Esophagus muscularis mucosa (tissue), 4 donors: ENCODE measurements around the gene ZNF438. TPM values are rescaled to one million over a fixed set of nuclear protein-coding genes. Genes with fewer than 3 reads are reported as not detected.
"Not testable (repeated sequence)": the region's sequence is repeated elsewhere in the genome, so short reads cannot be mapped to it uniquely, and the experiment has no call there.

ENCODE experiments used
- DNase-seq: peaks from one replicate; pipeline ENCODE4 v3.0.0-alpha.2; 2017; ENCODE audit errors: extremely low spot score
- H3K27ac ChIP-seq, 4 donors: fragments of 200-600 bp; sonication (generic); replicated peaks in 1 of 4; 1 replicate in 3 of 4; 2 replicates in 1 of 4; pipeline ENCODE4 v1.5.1; 2016 to 2019; ENCODE audit warnings: mild to moderate bottlenecking in 1 of 4
- H3K27me3 ChIP-seq, 4 donors: fragments of 200-600 bp; sonication (generic); one replicate each; pipeline versions ENCODE4 v1.5.1 to v1.6.0; 2016 to 2019
- H3K36me3 ChIP-seq, 4 donors: fragments of 200-600 bp; sonication (generic); one replicate each; pipeline ENCODE4 v1.5.1; 2016 to 2019
- H3K4me1 ChIP-seq, 4 donors: fragments of 200-600 bp; sonication (generic); one replicate each; pipeline ENCODE4 v1.5.1; 2016 to 2019
- H3K4me3 ChIP-seq, 4 donors: fragments of 200-600 bp; sonication (generic); 1 replicate in 2 of 4; 2 replicates in 2 of 4; pipeline ENCODE4 v1.5.1; 2016 to 2019; ENCODE audit warnings: mild to moderate bottlenecking in 4 of 4, moderate library complexity in 1 of 4
- H3K9me3 ChIP-seq, 4 donors: fragments of 200-600 bp; sonication (generic); 1 replicate in 3 of 4; 2 replicates in 1 of 4; pipeline ENCODE4 v1.5.1; 2016 to 2019
- CTCF ChIP-seq, 3 experiments: fragments of 200-600 bp in 2 of 3; fragments of 450-650 bp in 1 of 3; sonication (generic) in 2 of 3; IDR thresholded peaks; one replicate each; pipeline ENCODE4 v1.5.1; 2017 to 2019; ENCODE audit warnings: antibody characterized with exemption in 3 of 3, mild to moderate bottlenecking in 2 of 3, moderate library complexity in 1 of 3
- EP300 ChIP-seq: sonication (generic); formaldehyde crosslinking; IDR thresholded peaks from one replicate; pipeline ENCODE4 v1.6.1; 2017; ENCODE audit warnings: antibody characterized with exemption
- POLR2A ChIP-seq: fragments of 450-650 bp; IDR thresholded peaks from one replicate; pipeline ENCODE4 v1.6.1; 2017; ENCODE audit warnings: antibody characterized with exemption, moderate library complexity, mild to moderate bottlenecking, low read depth
- POLR2AphosphoS5 ChIP-seq, 2 donors: sonication (generic); formaldehyde crosslinking; IDR thresholded peaks; one replicate each; pipeline ENCODE4 v1.6.1; 2017; ENCODE audit warnings: antibody characterized with exemption in 2 of 2
- WGBS: methylation state at CpG from one replicate; pipeline ENCODE4 v1.1.5; 2018; 5-methylcytosine and 5-hydroxymethylcytosine counted together
- intact Hi-C: fragments of 100-400 bp; cut with DNase I; formaldehyde crosslinking; loops from one replicate; pipeline ENCODE4 v1.15.1; 2023
- total RNA-seq, 4 donors: library from RNA; depleted of rRNA; stranded (reverse); fragments of >200 nt; gene quantifications; one replicate each; pipeline versions ENCODE4 v1.1.0 to v1.2.1, GENCODE V29; 2016

ZNF438 gene
- total RNA-seq, 4 donors from 2014 or later = 11.0 to 11.6 (median 11.3) TPM

GRCh38 chr10:30984563-30985328 lies 46.9 kb downstream of the ZNF438 start:
- no peak for TF ChIP-seq CTCF (IDR thresholded peaks at IDR 0.05)
- no peak for TF ChIP-seq POLR2A
- TF ChIP-seq POLR2AphosphoS5 (IDR thresholded peaks at IDR 0.05) = no peak
- no peak for TF ChIP-seq EP300
- no peaks in the 10 kb centered on the region for H3K27me3 ChIP-seq
- H3K4me3 ChIP-seq = no peak overlapping the region
- H3K27ac ChIP-seq = no peak overlapping the region
- no peaks in the 10 kb centered on the region for H3K36me3 ChIP-seq
- peaks cover 20 to 56% (median 33%) of the 10 kb centered on the region in 4 donors for H3K4me1 ChIP-seq
- DNase-seq = no peak
- intact Hi-C loops = loop anchor here (5.0 kb wide), 1 partner anchor 48 kb away; the partner anchor contains the start of gene ZNF438
- H3K9me3 ChIP-seq = no peaks in the 10 kb centered on the region
- WGBS = 86% methylated on average over 4 of the region's 4 CpGs

DNA sequence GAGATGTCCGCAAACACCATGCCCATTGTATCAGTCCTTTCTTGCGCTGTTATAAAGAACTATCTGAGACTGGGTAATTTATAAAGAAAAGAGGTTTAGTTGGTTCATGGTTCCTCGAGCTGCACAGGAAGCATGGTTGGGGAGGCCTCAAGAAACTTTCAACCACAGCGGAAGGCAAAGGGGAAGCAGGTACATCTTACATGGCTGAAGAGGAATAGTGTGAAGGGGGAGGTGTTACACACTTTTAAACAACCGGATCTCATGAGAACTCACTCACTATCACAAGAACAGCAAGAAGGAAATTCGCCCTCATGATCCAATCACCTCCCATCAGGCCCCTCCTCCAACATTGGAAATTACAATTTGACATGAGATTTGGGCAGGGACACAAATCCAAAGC lies 48.5 kb downstream of the ZNF438 start:
- intact Hi-C loops = loop anchor here (5.0 kb wide), 1 partner anchor 49 kb away; the partner anchor contains the start of gene ZNF438
- 93% methylated on average over 6 of the region's 6 CpGs for WGBS
- H3K9me3 ChIP-seq = not testable (repeated sequence)

GRCh38 chr10:30980951-30981616 lies 50.6 kb downstream of the ZNF438 start:
- no peaks in the 10 kb centered on the region for H3K27me3 ChIP-seq
- TF ChIP-seq EP300 (no peak), POLR2AphosphoS5 (IDR thresholded peaks at IDR 0.05) (peak; percentile 76 to 80)
- H3K4me3 ChIP-seq = no peak overlapping the region
- DNase-seq = no peak
- peaks cover 16 to 30% (median 27%) of the 10 kb centered on the region in 4 donors for H3K4me1 ChIP-seq
- intact Hi-C loops = loop anchor here (5.0 kb wide), 1 partner anchor 51 kb away; the partner anchor contains the start of gene ZNF438
- peak overlapping the region; percentile 18 to 64 (median 52) for H3K27ac ChIP-seq
- no peaks in the 10 kb centered on the region for H3K36me3 ChIP-seq
- WGBS = 47% methylated on average over 7 of the region's 7 CpGs
- H3K9me3 ChIP-seq = peaks cover 0 to 2% (median 0%) of the 10 kb centered on the region in 4 donors

More for the DNA sequence above, 48.5 kb downstream of the ZNF438 start:
- not testable (repeated sequence) for H3K36me3 ChIP-seq, H3K27ac ChIP-seq, DNase-seq, H3K4me3 ChIP-seq, H3K27me3 ChIP-seq
- peaks cover 16 to 41% (median 31%) of the 10 kb centered on the region in 4 donors for H3K4me1 ChIP-seq

DNA sequence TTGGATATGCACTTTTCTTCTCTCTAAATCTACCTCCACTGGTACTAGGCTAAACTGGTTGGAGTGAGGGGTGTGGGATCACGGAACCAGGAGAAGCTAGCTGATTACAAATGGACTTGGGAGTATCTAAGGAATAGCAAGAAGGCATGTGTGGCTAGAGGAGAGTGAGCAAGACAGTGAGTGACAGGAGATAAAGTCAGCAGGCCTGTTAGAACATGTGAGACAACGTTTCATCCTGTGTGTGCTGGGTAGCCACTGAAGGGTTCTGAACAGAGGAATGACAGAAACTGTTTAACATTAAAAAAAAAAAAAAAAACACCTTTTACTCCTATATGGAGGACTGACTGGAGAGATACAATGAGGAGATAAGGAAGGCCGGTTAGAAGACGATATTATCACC lies 51.7 kb downstream of the ZNF438 start:
- Histone ChIP-seq H3K36me3 (no peaks in the 10 kb centered on the region), H3K4me3 (no peak overlapping the region), H3K9me3 (peaks cover 0 to 2% (median 0%) of the 10 kb centered on the region in 4 donors), H3K4me1 (peaks cover 21 to 28% (median 24%) of the 10 kb centered on the region in 4 donors), H3K27me3 (no peaks in the 10 kb centered on the region), H3K27ac (peak overlapping the region in 3 of 4 donors; percentile 49 to 64 (median 56))
- no peak for TF ChIP-seq POLR2A
- TF ChIP-seq POLR2AphosphoS5 (IDR thresholded peaks at IDR 0.05) = no peak
- WGBS = 98% methylated on average over 4 of the region's 4 CpGs
- intact Hi-C loops = loop anchor here (5.0 kb wide), 1 partner anchor 52 kb away; the partner anchor contains the start of gene ZNF438
- DNase-seq = no peak

GRCh38 chr10:30978843-30979242 lies 52.8 kb downstream of the ZNF438 start:
- H3K9me3 ChIP-seq = peaks cover 0 to 2% (median 0%) of the 10 kb centered on the region in 4 donors
- WGBS = 98% methylated on average over 2 of the region's 2 CpGs
- TF ChIP-seq POLR2AphosphoS5 (IDR thresholded peaks at IDR 0.05) (no peak), CTCF (IDR thresholded peaks at IDR 0.05) (no peak), POLR2A (no peak), EP300 (no peak)
- H3K4me1 ChIP-seq = peaks cover 26 to 32% (median 31%) of the 10 kb centered on the region in 4 donors
- no peaks in the 10 kb centered on the region for H3K27me3 ChIP-seq
- intact Hi-C loops = no loop called here
- no peak overlapping the region for H3K4me3 ChIP-seq
- no peak for DNase-seq
- H3K36me3 ChIP-seq = no peaks in the 10 kb centered on the region
- no peak overlapping the region for H3K27ac ChIP-seq

GRCh38 chr10:30977385-30977784 lies 54.3 kb downstream of the ZNF438 start:
- Histone ChIP-seq H3K36me3 (no peaks in the 10 kb centered on the region), H3K9me3 (peaks cover 0 to 2% (median 0%) of the 10 kb centered on the region in 4 donors), H3K27me3 (no peaks in the 10 kb centered on the region), H3K27ac (no peak overlapping the region), H3K4me3 (no peak overlapping the region), H3K4me1 (peaks cover 26 to 36% (median 31%) of the 10 kb centered on the region in 4 donors)
- intact Hi-C loops = no loop called here
- 93% methylated on average over 5 of the region's 8 CpGs for WGBS
- no peak for DNase-seq
- TF ChIP-seq EP300 (no peak), POLR2AphosphoS5 (IDR thresholded peaks at IDR 0.05) (no peak), CTCF (IDR thresholded peaks at IDR 0.05) (no peak)
